ENCODE results near the gene PCDHAC1.

GRCh38 chr5:140977003-140977402 lies 50.9 kb downstream of the PCDHAC1 start:
- TF ChIP-seq CTCF (conservative IDR thresholded peaks at IDR 0.05; ENCODE audit: low read depth, low read length) (no peak), EZH2 (IDR thresholded peaks at IDR 0.05; ENCODE audit: borderline replicate concordance, low read depth, low read length, poor library complexity, severe bottlenecking) (no peak)

Measured in A673 (cell line).